A673 (cell line): Measurements from ENCODE around the gene KIFC3.

ENCODE experiments used
- EZH2 ChIP-seq: fragments of 200-600 bp; sonication (generic); IDR thresholded peaks from 2 replicates; pipeline ENCODE4 v1.6.1; 2017; ENCODE audit warnings: borderline replicate concordance, low read depth, mild to moderate bottlenecking, mixed read lengths, antibody characterized with exemption, low read length; ENCODE audit not compliant: poor library complexity, severe bottlenecking
- TF ChIP-seq, protein P1 (sequence below): fragments of 300-800, 200-600 bp; sonication (generic); conservative IDR thresholded peaks from 2 replicates; pipeline ENCODE4 v1.5.1; 2017; ENCODE audit warnings: low read depth, mild to moderate bottlenecking, antibody characterized with exemption, low read length, moderate library complexity, mixed read lengths

DNA sequence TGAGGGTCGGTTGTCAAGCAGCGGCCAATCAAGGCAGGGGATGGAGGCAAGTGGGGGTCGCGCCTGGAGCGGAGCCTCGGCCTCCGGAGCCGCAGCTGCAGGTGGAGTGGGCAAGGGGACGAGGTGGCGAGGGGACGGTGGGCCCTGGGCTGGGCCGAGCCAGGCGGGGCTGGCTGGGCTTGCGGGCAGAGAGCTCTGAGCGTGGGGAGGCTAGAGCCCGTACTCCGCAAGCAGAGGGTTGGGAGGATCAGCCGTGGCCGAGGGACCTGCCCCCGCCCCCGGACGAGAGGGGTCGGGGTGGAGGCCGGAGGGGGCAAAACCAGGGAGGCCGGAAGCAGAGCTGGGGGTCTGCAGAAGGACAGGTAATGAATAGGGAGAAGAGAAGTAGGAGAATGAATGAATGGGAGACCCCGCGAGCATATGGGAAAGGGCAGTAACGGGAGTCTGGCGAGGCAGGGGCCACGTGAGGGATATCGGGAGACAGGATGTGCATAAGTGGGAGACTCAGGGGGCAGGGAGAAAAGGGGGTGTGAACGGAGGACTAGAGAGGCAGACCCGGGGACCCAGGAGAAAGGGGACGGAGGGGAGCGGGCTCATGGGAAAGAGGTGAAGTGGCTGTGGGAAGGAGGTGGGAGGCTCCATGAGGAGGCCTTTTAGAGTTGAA, 66.4 kb downstream of the KIFC3 start, which contains the start of gene KATNB1:
- TF ChIP-seq, protein P1, sequence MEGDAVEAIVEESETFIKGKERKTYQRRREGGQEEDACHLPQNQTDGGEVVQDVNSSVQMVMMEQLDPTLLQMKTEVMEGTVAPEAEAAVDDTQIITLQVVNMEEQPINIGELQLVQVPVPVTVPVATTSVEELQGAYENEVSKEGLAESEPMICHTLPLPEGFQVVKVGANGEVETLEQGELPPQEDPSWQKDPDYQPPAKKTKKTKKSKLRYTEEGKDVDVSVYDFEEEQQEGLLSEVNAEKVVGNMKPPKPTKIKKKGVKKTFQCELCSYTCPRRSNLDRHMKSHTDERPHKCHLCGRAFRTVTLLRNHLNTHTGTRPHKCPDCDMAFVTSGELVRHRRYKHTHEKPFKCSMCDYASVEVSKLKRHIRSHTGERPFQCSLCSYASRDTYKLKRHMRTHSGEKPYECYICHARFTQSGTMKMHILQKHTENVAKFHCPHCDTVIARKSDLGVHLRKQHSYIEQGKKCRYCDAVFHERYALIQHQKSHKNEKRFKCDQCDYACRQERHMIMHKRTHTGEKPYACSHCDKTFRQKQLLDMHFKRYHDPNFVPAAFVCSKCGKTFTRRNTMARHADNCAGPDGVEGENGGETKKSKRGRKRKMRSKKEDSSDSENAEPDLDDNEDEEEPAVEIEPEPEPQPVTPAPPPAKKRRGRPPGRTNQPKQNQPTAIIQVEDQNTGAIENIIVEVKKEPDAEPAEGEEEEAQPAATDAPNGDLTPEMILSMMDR = no peak
- TF ChIP-seq EZH2 = no peak
